GM12865 (cell line): ENCODE measurements around the gene GHR.

Experiments used
- DNase-seq: peaks from one replicate; pipeline ENCODE4 v3.0.0; 2010; ENCODE audit warnings: low read depth
- H3K4me3 ChIP-seq: 2 replicates; pipeline ENCODE4 v1.5.1; 2011; ENCODE audit warnings: mild to moderate bottlenecking, low read depth, low read length, control low read depth
- TF ChIP-seq, protein P1 (sequence below): IDR thresholded peaks from 2 replicates; pipeline ENCODE4 v1.5.1; 2011; ENCODE audit warnings: low read length, control low read depth, low read depth, inconsistent platforms; ENCODE audit not compliant: insufficient read depth; ENCODE audit errors: missing control alignments

The GHR gene

GRCh38 chr5:42487821-42488220 is 64.6 kb downstream of the GHR start:
- DNase-seq: no peak
- H3K4me3 ChIP-seq: no peak overlapping the region
- TF ChIP-seq, protein P1, sequence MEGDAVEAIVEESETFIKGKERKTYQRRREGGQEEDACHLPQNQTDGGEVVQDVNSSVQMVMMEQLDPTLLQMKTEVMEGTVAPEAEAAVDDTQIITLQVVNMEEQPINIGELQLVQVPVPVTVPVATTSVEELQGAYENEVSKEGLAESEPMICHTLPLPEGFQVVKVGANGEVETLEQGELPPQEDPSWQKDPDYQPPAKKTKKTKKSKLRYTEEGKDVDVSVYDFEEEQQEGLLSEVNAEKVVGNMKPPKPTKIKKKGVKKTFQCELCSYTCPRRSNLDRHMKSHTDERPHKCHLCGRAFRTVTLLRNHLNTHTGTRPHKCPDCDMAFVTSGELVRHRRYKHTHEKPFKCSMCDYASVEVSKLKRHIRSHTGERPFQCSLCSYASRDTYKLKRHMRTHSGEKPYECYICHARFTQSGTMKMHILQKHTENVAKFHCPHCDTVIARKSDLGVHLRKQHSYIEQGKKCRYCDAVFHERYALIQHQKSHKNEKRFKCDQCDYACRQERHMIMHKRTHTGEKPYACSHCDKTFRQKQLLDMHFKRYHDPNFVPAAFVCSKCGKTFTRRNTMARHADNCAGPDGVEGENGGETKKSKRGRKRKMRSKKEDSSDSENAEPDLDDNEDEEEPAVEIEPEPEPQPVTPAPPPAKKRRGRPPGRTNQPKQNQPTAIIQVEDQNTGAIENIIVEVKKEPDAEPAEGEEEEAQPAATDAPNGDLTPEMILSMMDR: no peak

- no peak overlapping the region for H3K4me3 ChIP-seq
- TF ChIP-seq, protein P1: no peak
- DNase-seq: no peak
These were observed 67.6 kb downstream of the GHR start for GRCh38 chr5:42490831-42491230.

- DNase-seq: no peak
- no peak overlapping the region for H3K4me3 ChIP-seq
- TF ChIP-seq, protein P1: no peak
These were observed 68.5 kb downstream of the GHR start for GRCh38 chr5:42491699-42492098.

- no peak for DNase-seq
- TF ChIP-seq, protein P1: no peak
- no peak overlapping the region for H3K4me3 ChIP-seq
These were observed 69.7 kb downstream of the GHR start for GRCh38 chr5:42492974-42493373.

DNA sequence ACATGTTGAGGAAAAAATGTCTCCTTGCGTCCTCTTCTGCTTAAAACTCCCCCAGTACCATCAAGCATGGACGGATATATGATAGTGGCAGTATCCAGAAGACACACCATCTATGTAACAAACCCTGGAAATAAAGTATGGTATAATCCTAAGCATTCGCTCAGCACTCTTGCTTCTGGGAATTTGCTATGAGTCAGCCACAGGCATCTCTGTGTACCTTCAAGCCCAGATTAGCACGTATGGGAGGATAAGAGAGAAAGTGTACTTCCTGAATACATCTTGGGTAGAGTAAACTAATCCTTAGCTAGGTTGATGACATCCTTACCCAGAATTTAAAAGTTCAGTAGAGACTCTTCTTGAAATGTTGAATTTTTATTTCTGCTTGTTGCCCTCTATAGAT is 71.2 kb downstream of the GHR start:
- DNase-seq: no peak
- TF ChIP-seq, protein P1: no peak
- no peak overlapping the region for H3K4me3 ChIP-seq

DNA sequence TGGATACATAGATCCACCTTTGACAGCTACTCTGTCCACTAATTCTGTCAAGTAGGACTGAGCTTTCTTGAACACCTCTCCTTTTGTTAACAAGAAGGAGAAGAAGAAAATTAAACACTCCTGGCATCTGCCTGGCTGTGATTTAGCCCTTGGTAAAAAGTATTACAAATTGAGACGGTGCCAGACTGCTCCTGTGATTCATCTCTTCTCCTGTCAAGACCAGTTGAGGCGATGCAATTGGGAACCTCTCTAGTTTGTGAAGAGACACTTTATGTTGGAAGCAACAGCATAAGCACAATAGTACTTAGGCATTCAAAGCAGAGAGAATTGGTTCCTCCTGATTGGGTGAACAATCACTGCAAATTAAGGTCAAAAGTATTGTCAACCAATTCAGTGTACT is 72.7 kb downstream of the GHR start:
- TF ChIP-seq, protein P1: no peak
- no peak for DNase-seq
- no peak overlapping the region for H3K4me3 ChIP-seq

DNA sequence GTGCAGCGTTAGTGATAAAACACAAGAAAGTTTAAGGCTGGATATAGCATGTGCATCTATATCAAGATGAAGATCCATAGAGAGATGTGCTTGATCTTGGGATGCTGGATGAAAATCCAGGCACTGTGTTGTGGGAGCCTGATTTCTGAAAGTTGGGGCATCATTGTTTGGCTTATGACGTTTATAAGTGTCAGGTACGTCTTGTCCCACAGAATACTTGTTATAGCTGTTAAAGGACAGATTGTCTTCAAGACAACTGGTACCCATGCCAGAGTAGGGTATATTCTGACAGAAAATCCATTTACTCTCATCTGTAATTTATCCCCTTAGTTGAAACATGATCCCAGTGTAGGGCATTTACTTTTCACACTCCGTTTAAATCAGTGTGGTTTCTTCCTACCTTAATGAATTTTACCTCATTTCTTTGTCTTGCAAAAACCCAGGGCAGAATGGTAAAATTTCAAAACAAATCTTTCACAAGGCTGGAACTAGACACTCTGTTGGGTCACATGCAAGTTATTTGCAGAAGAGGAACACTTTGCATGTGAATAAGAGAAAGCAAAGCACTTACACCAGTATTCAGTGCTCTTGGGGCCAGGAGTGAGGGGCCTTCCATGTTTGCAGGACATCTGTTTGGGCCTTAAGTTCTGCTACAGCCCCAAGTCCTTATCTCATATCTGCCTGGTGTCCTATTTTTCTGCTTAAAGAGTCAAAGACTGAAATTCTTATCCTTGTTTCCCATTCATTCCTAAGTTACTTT is 73.3 kb downstream of the GHR start:
- no peak for DNase-seq
- TF ChIP-seq, protein P1: no peak

More for the DNA sequence above, 73.3 kb downstream of the GHR start:
- H3K4me3 ChIP-seq: no peak overlapping the region
